ENCODE measurements around the gene PRSS2.

The PRSS2 gene

GRCh38 chr7:142801601-142802295 is 31.0 kb downstream of the PRSS2 start:
- DNase-seq (ENCODE audit: low read depth in 2 of 2), result no peak

DNA sequence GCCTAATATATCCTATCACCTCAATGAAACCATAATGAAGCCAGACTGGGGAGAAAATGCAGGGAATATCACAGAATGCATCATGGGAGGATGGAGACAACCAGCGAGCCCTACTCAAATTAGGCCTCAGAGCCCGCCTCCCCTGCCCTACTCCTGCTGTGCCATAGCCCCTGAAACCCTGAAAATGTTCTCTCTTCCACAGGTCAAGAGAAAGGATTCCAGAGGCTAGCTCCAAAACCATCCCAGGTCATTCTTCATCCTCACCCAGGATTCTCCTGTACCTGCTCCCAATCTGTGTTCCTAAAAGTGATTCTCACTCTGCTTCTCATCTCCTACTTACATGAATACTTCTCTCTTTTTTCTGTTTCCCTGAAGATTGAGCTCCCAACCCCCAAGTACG is 31.5 kb downstream of the PRSS2 start:
- DNase-seq (ENCODE audit: low read depth in 2 of 2), result no peak

DNA sequence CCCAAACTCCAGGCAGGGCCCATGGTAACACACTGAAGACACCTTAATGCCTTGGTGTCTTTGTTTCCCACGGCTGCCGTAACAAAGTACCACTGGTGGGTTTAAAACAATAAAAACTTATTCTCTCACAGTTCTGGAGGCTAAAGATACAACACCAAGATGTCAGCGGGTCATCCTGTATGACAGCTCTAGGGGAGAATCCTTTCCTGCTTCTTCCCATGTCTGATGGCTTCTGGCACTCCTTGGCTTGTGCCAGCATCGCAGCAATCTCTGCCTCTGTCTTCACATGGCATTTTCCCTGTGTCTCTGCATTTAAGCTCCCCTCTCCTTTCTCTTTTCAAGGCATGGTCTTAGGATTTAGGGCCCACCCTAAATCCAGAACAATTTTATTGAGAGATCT is 33.1 kb downstream of the PRSS2 start:
- DNase-seq (ENCODE audit: low read depth in 2 of 2), result no peak

DNA sequence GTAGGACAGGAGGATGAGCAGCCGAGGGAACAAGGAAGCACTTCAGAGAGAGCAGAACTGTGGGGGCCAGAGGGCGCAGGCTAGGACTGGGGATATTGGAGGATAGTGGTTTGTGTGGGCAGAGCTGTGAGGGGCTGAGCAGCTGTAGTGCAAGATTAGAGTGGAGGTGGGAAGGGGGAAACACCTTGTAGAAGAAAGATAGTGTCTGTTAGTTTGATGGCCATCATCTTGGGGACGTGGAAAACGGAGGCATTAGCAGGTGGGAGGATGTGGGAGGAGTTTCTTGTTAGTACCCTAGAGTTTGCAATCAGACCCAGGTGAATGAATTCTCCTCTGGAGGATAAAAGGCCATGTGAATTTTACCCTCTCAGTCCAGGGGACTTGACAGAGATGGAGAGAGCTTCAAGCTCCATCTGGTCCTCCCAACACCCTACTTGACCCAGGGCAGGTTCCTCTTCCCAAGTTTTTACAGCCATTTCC is 34.0 kb downstream of the PRSS2 start:
- no peak for DNase-seq (ENCODE audit: low read depth in 2 of 2)

DNA sequence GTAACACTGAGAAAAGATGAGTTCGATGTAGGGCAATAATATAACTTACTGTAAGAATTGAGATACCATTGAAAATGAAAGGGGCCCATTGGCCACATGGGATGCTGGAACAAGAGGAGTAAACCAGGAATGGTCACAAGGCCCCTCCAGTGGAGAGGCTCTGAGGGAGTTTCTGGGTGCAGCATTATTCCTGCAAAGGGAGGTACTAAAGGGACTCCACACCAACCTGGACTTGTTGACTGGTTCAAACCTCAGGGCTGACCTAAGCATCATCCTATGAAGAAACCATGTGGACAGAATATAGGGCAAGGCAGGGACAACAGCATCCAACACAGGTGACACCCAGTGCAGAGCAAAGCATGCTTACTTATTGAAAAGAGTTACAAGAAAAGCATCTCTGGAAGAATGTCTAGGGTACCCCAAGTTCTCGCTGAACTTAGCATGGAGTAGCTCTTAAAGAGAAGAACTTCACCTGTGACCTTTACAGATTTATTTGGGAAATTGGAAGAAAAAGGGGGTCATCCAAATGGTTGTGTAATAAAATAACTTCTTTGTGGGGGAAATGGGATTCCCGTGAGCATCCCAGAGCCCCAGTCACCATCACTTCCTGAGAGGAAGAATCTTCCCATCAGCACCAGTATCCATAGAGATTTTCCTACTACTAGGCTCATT is 34.7 kb downstream of the PRSS2 start:
- DNase-seq (ENCODE audit: low read depth in 2 of 2), result no peak

- DNase-seq (ENCODE audit: low read depth in 2 of 2), result no peak
Measured at GRCh38 chr7:142806022-142806356, 35.2 kb downstream of the PRSS2 start.

DNA sequence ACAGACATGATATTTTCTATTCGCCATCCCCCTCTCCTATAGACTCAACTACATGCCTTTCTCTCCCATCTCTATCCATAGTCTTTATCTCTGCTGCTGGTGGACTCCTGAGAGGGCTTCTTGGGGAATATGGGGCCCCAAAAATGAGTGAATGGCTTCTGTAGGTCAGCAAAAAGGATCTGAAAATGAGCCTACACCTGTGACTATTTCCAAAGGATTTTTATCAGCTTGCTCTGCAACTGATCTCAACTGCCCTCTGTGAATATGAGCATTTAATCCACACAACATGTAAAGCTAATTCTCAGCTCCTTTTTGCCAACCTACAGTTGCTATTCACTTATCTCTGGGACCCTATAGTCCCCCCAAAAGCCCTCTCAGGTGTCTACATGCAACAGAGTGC is 36.2 kb downstream of the PRSS2 start:
- DNase-seq (ENCODE audit: low read depth in 2 of 2), result no peak

DNA sequence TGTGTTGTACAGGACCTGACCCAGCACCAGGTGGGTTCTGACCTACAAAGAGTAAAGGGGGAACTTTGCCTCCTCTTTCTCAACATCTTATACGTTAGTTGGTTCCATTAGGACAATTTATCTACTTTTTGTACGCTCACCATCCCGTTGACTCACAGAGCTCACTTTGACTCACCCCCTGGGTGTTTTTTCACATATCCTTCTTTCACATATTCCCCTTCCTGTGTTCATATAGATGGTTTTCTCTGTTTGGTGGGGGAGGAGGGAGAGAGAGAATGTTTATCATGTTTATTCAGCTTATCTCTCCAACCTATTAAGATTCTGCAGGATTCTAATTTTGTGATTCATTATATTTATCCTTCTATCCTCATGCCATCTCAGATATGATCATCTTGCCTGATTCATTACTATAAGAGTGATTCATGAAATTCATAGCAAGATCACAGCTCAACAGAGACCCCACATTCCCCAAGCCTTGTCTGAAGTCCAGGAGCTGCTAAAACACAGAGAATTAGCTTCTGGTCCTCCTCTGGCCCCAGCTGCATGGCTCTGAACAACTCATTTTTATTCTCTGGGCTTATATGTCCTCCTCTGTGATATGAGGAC is 37.2 kb downstream of the PRSS2 start:
- DNase-seq (ENCODE audit: low read depth in 2 of 2), result no peak

GRCh38 chr7:142808461-142808801 is 37.7 kb downstream of the PRSS2 start:
- no peak for DNase-seq (ENCODE audit: low read depth in 2 of 2)

- DNase-seq (ENCODE audit: low read depth in 2 of 2), result peak; percentile 78 to 89
Measured at GRCh38 chr7:142808802-142809583, 38.2 kb downstream of the PRSS2 start.

- DNase-seq (ENCODE audit: low read depth in 2 of 2), result no peak
Measured at GRCh38 chr7:142809671-142810070, 38.9 kb downstream of the PRSS2 start.

DNA sequence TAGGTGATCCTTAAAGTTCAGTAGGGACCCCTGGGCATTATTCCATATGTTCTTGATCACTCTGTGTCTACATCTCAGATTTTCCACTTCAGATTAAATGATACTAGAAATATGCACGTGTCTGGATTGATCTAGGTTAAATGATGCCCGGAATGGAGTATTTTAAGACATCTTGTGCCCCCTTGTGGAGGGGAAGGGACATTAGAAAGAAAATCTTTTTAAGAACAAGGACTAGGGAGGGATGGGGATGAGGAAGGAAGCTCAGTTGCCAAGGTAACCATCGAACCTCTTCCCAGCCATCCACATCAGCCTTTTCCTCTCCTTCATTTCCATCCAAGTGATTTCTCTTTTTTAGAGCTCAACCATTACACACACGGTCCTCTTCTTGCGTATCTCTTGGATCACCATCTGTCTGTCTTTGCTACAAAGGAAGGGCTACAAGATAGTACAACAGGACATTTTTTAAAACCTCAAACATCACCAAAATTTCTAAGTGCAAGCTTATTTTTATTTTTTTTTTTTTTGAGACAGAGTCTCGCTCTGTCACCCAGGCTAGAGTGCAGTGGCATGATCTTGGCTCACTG is 40.5 kb downstream of the PRSS2 start:
- DNase-seq (ENCODE audit: low read depth in 2 of 2), result no peak

GRCh38 chr7:142812437-142813215 is 41.9 kb downstream of the PRSS2 start:
- DNase-seq (ENCODE audit: low read depth in 2 of 2), result no peak

- no peak for DNase-seq (ENCODE audit: low read depth in 2 of 2)
Measured at GRCh38 chr7:142813226-142813625, 42.5 kb downstream of the PRSS2 start.

GRCh38 chr7:142813699-142814098 is 42.9 kb downstream of the PRSS2 start:
- DNase-seq (ENCODE audit: low read depth in 2 of 2), result no peak

GRCh38 chr7:142814451-142814850 is 43.7 kb downstream of the PRSS2 start:
- DNase-seq (ENCODE audit: low read depth in 2 of 2), result no peak

GRCh38 chr7:142815134-142815533 is 44.4 kb downstream of the PRSS2 start:
- DNase-seq (ENCODE audit: low read depth in 2 of 2), result no peak

GRCh38 chr7:142817506-142817905 is 46.7 kb downstream of the PRSS2 start:
- DNase-seq (ENCODE audit: low read depth in 2 of 2), result no peak

DNA sequence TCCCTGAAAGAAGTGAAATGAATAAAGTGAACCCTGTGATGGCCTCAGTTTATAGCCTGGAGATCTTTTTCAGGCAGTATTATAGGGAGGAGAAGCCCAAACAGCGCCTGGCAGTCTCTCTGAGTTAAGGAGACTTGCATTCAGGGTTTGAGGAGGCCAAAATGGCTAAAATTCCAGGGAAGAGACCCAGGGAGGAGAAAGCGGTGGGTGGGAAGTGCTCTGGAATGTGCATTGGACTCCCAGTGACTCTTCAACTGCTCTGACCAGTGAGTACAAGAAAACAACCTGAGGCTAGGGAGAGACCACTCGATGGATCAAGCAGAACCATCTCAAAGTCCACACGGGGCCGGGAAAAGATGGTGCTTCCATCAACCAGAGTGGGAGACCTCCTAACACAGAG is 48.8 kb downstream of the PRSS2 start:
- DNase-seq (ENCODE audit: low read depth in 2 of 2), result no peak

DNA sequence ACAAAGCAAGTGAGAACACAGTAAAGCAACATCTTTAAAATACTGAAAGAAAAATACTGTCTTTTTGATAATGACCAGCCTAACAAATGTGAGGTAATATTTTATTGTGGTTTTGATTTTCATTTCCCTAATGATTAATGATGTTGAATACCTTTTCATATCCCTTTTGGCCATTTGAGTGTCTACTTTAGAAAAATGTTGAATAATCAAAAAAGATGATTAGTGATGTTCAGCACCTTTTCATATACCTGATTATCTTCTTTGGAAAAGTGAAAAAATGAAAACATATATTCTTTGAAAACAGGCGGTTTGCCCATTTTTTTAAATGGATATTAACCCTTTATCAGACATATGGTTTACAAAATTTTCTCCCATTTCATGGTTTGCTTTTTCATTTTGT is 51.9 kb downstream of the PRSS2 start:
- DNase-seq (ENCODE audit: low read depth in 2 of 2), result no peak

Measured in stimulated activated CD8-positive, alpha-beta memory T cell treated with anti-CD3 and anti-CD28 coated beads, Interleukin-2, amount 100 ng/mL, for 48 hours (primary cell).